A673 (cell line): ENCODE data around the gene MIER1.
"Not testable (repeated sequence)": the region's sequence is repeated elsewhere in the genome, so short reads cannot be mapped to it uniquely, and the experiment has no call there.

Source experiments
- CTCF ChIP-seq: fragments of 300-800, 200-600 bp; sonication (generic); conservative IDR thresholded peaks from 2 replicates; pipeline ENCODE4 v1.5.1; 2017; ENCODE audit warnings: low read depth, mild to moderate bottlenecking, antibody characterized with exemption, low read length, moderate library complexity, mixed read lengths
- EZH2 ChIP-seq: fragments of 200-600 bp; sonication (generic); IDR thresholded peaks from 2 replicates; pipeline ENCODE4 v1.6.1; 2017; ENCODE audit warnings: borderline replicate concordance, low read depth, mild to moderate bottlenecking, mixed read lengths, antibody characterized with exemption, low read length; ENCODE audit not compliant: poor library complexity, severe bottlenecking

- TF ChIP-seq EZH2, CTCF: not testable (repeated sequence)
Measured at GRCh38 chr1:66915203-66915602, 9.6 kb upstream of the MIER1 start.
